Measurements from ENCODE around the gene HSPA4. TPM values are rescaled to one million over a fixed set of nuclear protein-coding genes. Genes with fewer than 3 reads are reported as not detected.

HSPA4 gene
- total and polyA plus RNA-seq, 4 donors: 22.1 to 39.7 (median 31.9) TPM

DNA sequence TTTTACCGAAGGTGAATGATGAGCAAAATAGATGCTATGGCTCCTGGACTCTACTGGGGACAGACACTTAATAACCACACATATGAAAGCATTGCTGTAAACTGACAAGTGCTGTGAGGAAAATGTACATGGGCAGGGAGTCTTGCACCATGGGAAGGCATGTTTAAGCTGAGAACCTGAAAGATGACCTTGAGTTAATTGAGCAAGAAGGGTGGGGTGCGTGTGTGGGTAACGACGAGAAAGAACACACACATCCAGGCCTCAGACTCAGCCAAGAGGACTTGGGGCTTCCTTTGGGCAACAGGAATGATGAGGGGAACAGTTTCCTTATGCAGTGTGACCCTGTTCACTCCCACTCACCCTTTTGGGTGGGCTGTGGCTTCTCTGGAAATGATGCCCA is 73.1 kb downstream of the HSPA4 start:
- no peaks in the 10 kb centered on the region for H3K4me1 ChIP-seq (ENCODE audit: control insufficient read depth in 4 of 4, insufficient read depth in 4 of 4, low read length in 3 of 4)
- WGBS: 91% methylated on average over 4 of the region's 4 CpGs
- no peak overlapping the region for H3K9ac ChIP-seq (ENCODE audit: low read depth in 1 of 2, low read length in 2 of 2)
- no peak for DNase-seq (ENCODE audit: low spot score)
- H3K4me3 ChIP-seq (ENCODE audit: low read depth in 1 of 3, low read length in 3 of 3): no peak overlapping the region
- H3K9me3 ChIP-seq (ENCODE audit: control insufficient read depth in 4 of 4, low read length in 3 of 4): no peaks in the 10 kb centered on the region
- no peaks in the 10 kb centered on the region for H3K36me3 ChIP-seq (ENCODE audit: control insufficient read depth in 4 of 4, insufficient read depth in 3 of 4, low read depth in 1 of 4, low read length in 3 of 4)
- TF ChIP-seq EGR1 (IDR thresholded peaks at IDR 0.05; ENCODE audit: low read depth in 2 of 2) (no peak), NR2F2 (IDR thresholded peaks at IDR 0.05) (no peak), TAF1 (conservative IDR thresholded peaks at IDR 0.05) (no peak), FOXA1 (IDR thresholded peaks at IDR 0.05) (no peak), HNF4G (IDR thresholded peaks at IDR 0.05) (no peak), JUND (IDR thresholded peaks at IDR 0.05) (no peak), RXRA (IDR thresholded peaks at IDR 0.05) (no peak), GABPA (IDR thresholded peaks at IDR 0.05 in 1 of 2, conservative IDR thresholded peaks at IDR 0.05 in 1 of 2) (no peak), HNF4A (conservative IDR thresholded peaks at IDR 0.05) (no peak), FOXA2 (IDR thresholded peaks at IDR 0.05) (no peak)
- TF ChIP-seq, protein P1, sequence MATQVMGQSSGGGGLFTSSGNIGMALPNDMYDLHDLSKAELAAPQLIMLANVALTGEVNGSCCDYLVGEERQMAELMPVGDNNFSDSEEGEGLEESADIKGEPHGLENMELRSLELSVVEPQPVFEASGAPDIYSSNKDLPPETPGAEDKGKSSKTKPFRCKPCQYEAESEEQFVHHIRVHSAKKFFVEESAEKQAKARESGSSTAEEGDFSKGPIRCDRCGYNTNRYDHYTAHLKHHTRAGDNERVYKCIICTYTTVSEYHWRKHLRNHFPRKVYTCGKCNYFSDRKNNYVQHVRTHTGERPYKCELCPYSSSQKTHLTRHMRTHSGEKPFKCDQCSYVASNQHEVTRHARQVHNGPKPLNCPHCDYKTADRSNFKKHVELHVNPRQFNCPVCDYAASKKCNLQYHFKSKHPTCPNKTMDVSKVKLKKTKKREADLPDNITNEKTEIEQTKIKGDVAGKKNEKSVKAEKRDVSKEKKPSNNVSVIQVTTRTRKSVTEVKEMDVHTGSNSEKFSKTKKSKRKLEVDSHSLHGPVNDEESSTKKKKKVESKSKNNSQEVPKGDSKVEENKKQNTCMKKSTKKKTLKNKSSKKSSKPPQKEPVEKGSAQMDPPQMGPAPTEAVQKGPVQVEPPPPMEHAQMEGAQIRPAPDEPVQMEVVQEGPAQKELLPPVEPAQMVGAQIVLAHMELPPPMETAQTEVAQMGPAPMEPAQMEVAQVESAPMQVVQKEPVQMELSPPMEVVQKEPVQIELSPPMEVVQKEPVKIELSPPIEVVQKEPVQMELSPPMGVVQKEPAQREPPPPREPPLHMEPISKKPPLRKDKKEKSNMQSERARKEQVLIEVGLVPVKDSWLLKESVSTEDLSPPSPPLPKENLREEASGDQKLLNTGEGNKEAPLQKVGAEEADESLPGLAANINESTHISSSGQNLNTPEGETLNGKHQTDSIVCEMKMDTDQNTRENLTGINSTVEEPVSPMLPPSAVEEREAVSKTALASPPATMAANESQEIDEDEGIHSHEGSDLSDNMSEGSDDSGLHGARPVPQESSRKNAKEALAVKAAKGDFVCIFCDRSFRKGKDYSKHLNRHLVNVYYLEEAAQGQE (IDR thresholded peaks at IDR 0.05): no peak
- TF ChIP-seq, protein P2, sequence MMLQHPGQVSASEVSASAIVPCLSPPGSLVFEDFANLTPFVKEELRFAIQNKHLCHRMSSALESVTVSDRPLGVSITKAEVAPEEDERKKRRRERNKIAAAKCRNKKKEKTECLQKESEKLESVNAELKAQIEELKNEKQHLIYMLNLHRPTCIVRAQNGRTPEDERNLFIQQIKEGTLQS (IDR thresholded peaks at IDR 0.05): no peak
- TF ChIP-seq, protein P3, sequence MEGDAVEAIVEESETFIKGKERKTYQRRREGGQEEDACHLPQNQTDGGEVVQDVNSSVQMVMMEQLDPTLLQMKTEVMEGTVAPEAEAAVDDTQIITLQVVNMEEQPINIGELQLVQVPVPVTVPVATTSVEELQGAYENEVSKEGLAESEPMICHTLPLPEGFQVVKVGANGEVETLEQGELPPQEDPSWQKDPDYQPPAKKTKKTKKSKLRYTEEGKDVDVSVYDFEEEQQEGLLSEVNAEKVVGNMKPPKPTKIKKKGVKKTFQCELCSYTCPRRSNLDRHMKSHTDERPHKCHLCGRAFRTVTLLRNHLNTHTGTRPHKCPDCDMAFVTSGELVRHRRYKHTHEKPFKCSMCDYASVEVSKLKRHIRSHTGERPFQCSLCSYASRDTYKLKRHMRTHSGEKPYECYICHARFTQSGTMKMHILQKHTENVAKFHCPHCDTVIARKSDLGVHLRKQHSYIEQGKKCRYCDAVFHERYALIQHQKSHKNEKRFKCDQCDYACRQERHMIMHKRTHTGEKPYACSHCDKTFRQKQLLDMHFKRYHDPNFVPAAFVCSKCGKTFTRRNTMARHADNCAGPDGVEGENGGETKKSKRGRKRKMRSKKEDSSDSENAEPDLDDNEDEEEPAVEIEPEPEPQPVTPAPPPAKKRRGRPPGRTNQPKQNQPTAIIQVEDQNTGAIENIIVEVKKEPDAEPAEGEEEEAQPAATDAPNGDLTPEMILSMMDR (IDR thresholded peaks at IDR 0.05; ENCODE audit: low read depth, low read length, missing input control): no peak
- H3K27ac ChIP-seq (ENCODE audit: low read depth in 1 of 2, low read length in 2 of 2): no peak overlapping the region
- no peaks in the 10 kb centered on the region for H3K27me3 ChIP-seq (ENCODE audit: control insufficient read depth in 4 of 4, insufficient read depth in 4 of 4, low read length in 3 of 4)

DNA sequence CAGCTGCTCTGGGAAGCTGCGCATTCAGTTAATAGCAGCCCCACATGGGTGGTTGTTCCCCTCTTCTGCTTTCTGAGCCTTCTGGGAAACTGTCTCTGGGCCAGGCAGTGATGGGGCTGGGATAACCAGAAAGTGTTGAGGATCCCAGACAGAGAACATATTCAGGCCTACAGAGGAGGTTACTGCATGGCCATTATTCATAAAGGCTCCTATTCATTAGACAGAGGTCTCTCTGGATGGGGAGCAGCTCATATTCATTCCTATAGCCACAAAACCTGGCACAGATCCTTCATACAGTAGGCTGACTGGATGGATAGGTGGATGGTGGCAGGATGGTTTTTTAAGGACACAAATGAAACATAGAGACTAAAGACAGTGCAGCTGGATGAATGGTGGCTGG is 76.3 kb downstream of the HSPA4 start:
- WGBS: 92% methylated on average over 1 of the region's 1 CpG
- H3K27ac ChIP-seq (ENCODE audit: low read depth in 1 of 2, low read length in 2 of 2): no peak overlapping the region
- H3K9me3 ChIP-seq (ENCODE audit: control insufficient read depth in 4 of 4, low read length in 3 of 4): no peaks in the 10 kb centered on the region
- no peak for DNase-seq (ENCODE audit: low spot score)
- no peaks in the 10 kb centered on the region for H3K27me3 ChIP-seq (ENCODE audit: control insufficient read depth in 4 of 4, insufficient read depth in 4 of 4, low read length in 3 of 4)
- H3K4me1 ChIP-seq (ENCODE audit: control insufficient read depth in 4 of 4, insufficient read depth in 4 of 4, low read length in 3 of 4): no peaks in the 10 kb centered on the region
- no peak overlapping the region for H3K4me3 ChIP-seq (ENCODE audit: low read depth in 1 of 3, low read length in 3 of 3)
- no peaks in the 10 kb centered on the region for H3K36me3 ChIP-seq (ENCODE audit: control insufficient read depth in 4 of 4, insufficient read depth in 3 of 4, low read depth in 1 of 4, low read length in 3 of 4)
- H3K9ac ChIP-seq (ENCODE audit: low read depth in 1 of 2, low read length in 2 of 2): no peak overlapping the region
- TF ChIP-seq SP1 (IDR thresholded peaks at IDR 0.05) (no peak), TAF1 (conservative IDR thresholded peaks at IDR 0.05) (no peak), FOXA1 (IDR thresholded peaks at IDR 0.05) (no peak), HNF4G (IDR thresholded peaks at IDR 0.05) (no peak), RXRA (IDR thresholded peaks at IDR 0.05) (no peak), RAD21 (IDR thresholded peaks at IDR 0.05) (no peak), HNF4A (conservative IDR thresholded peaks at IDR 0.05) (no peak), GABPA (IDR thresholded peaks at IDR 0.05 in 1 of 2, conservative IDR thresholded peaks at IDR 0.05 in 1 of 2) (no peak), NR2F2 (IDR thresholded peaks at IDR 0.05) (no peak), MAX (IDR thresholded peaks at IDR 0.05) (no peak), JUND (IDR thresholded peaks at IDR 0.05) (no peak), YY1 (IDR thresholded peaks at IDR 0.05) (no peak), FOXA2 (IDR thresholded peaks at IDR 0.05) (no peak)
- TF ChIP-seq, protein P4, sequence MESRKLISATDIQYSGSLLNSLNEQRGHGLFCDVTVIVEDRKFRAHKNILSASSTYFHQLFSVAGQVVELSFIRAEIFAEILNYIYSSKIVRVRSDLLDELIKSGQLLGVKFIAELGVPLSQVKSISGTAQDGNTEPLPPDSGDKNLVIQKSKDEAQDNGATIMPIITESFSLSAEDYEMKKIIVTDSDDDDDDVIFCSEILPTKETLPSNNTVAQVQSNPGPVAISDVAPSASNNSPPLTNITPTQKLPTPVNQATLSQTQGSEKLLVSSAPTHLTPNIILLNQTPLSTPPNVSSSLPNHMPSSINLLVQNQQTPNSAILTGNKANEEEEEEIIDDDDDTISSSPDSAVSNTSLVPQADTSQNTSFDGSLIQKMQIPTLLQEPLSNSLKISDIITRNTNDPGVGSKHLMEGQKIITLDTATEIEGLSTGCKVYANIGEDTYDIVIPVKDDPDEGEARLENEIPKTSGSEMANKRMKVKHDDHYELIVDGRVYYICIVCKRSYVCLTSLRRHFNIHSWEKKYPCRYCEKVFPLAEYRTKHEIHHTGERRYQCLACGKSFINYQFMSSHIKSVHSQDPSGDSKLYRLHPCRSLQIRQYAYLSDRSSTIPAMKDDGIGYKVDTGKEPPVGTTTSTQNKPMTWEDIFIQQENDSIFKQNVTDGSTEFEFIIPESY (IDR thresholded peaks at IDR 0.05): no peak
- TF ChIP-seq, protein P3 (IDR thresholded peaks at IDR 0.05; ENCODE audit: low read depth, low read length, missing input control): no peak
- TF ChIP-seq, protein P1 (IDR thresholded peaks at IDR 0.05): no peak

Data from liver (tissue), 9 donors.